ENCODE data around the gene GPR157.
"Not testable (repeated sequence)": the region's sequence is repeated elsewhere in the genome, so short reads cannot be mapped to it uniquely, and the experiment has no call there.

The GPR157 gene

DNA sequence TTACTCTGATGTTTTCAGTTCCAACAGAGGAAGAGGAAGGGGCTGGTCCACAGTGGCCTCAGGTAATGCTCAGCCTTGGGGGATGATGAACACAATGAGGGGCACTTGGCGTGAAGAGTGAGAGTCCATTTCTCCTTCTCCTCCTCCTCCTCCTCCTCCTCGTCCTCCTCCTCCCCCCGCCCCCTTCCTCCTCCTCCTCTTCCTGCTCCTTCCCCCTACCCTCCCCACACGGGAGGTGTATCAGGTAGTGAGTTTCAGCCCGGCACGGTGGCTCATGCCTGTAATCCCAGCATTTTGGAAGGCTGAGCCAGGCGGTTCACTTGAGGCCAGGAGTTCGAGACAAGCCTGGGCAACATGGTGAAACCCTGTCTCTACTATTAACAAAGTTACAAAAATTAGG lies 17.3 kb upstream of the GPR157 start:
- DNase-seq (ENCODE audit: low read depth), result no peak
- TF ChIP-seq, protein P1, sequence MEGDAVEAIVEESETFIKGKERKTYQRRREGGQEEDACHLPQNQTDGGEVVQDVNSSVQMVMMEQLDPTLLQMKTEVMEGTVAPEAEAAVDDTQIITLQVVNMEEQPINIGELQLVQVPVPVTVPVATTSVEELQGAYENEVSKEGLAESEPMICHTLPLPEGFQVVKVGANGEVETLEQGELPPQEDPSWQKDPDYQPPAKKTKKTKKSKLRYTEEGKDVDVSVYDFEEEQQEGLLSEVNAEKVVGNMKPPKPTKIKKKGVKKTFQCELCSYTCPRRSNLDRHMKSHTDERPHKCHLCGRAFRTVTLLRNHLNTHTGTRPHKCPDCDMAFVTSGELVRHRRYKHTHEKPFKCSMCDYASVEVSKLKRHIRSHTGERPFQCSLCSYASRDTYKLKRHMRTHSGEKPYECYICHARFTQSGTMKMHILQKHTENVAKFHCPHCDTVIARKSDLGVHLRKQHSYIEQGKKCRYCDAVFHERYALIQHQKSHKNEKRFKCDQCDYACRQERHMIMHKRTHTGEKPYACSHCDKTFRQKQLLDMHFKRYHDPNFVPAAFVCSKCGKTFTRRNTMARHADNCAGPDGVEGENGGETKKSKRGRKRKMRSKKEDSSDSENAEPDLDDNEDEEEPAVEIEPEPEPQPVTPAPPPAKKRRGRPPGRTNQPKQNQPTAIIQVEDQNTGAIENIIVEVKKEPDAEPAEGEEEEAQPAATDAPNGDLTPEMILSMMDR (IDR thresholded peaks at IDR 0.05; ENCODE audit: insufficient read depth, low read depth, low read length, missing control alignments), result no peak

DNA sequence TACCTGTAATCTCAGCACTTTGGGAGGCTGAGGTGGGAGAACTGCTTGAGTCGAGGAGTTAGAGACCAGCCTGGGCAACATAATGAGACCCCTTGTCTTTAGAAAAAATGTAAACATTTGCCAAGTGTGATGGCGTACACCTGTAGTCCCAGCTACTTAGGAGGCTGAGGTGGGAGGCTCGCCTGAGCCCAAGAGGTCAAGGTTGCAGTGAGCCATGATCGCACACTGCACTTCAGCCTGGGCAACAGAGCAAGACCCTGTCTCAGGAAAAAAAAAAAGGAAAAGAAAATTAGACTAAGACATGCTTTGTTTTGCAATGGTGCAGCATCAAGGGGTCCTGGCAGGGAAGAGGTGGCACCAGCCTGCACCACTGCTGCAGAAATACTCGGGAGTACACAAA lies 16.8 kb upstream of the GPR157 start:
- TF ChIP-seq, protein P1 (IDR thresholded peaks at IDR 0.05; ENCODE audit: insufficient read depth, low read depth, low read length, missing control alignments), result no peak
- H3K4me3 ChIP-seq (ENCODE audit: low read length), result no peak overlapping the region
- DNase-seq (ENCODE audit: low read depth), result no peak

More for the DNA sequence above, 17.3 kb upstream of the GPR157 start:
- no peak overlapping the region for H3K4me3 ChIP-seq (ENCODE audit: low read length)

DNA sequence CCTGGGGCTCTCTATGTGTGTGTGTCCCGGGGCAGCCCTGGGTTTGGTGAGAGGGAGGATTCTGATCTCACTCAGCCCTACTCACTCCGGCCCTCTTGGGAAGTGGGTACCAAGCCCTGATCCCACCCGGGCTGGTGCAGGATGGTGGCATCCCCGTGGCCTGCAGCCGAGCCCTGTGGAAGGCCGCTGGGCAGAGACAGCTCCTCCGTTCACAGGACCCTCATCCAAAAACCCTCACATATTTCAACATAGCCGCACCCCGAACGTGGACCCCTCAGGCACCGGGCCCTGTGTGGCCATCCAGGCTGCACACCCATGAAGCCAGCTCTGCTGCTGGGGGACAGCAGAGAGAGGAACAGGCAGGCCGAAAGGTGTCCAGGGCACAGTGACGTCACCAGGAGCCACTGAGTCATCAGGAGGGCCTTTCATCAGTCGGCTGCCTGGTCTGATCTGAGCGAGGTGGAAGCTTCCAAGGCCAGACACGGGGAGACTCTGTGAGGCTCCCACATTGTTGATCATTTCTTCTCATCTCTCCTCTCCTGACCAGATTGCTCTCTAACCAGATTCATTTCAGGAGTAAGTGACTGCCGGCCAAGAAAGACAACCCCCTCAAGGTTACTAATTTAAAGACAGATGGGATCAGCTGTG lies 16.2 kb upstream of the GPR157 start:
- TF ChIP-seq, protein P1 (IDR thresholded peaks at IDR 0.05; ENCODE audit: insufficient read depth, low read depth, low read length, missing control alignments), result no peak
- DNase-seq (ENCODE audit: low read depth), result peak; percentile 71
- no peak overlapping the region for H3K4me3 ChIP-seq (ENCODE audit: low read length)

DNA sequence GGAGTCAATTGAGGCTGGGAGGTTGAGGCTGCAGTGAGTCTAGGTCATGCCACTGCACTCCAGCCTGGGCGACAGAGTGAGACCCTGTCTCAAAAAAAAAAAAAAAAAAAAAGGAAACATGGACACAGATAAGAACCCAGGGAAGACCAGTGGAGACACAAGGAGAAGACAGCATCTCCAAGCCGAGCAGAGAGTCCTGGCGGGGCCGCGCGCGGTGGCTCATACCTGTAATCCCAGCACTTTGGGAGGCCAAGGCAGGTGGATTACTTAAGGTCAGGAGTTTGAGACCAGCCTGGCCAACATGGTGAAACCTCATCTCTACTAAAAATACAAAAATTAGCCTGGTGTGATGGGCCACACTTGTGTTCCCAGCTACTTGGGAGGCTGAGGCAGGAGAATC lies 15.6 kb upstream of the GPR157 start:
- DNase-seq (ENCODE audit: low read depth); H3K4me3 ChIP-seq (ENCODE audit: low read length): not testable (repeated sequence)

DNA sequence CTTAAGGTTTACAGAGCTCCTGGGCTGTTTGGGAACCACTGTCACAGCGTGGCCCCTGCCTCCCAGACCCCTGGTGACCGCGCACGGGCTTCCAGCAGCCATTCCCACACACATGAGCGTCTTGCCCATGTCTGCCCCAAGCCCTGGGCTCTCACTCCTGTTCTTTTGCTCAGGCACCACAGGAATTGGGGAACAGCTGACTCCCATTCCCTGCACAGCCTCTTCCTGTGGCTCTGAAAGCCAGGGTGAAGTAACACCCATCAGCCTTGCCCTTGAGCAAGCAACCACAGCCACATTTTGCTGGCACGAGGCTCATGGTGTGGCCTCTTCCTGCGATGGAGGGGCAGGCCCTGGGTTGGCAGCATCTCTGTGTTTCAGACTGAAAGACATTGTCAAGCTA lies 14.3 kb upstream of the GPR157 start:
- DNase-seq (ENCODE audit: low read depth), result peak; percentile 43
- no peak overlapping the region for H3K4me3 ChIP-seq (ENCODE audit: low read length)
- TF ChIP-seq, protein P1 (IDR thresholded peaks at IDR 0.05; ENCODE audit: insufficient read depth, low read depth, low read length, missing control alignments), result no peak

DNA sequence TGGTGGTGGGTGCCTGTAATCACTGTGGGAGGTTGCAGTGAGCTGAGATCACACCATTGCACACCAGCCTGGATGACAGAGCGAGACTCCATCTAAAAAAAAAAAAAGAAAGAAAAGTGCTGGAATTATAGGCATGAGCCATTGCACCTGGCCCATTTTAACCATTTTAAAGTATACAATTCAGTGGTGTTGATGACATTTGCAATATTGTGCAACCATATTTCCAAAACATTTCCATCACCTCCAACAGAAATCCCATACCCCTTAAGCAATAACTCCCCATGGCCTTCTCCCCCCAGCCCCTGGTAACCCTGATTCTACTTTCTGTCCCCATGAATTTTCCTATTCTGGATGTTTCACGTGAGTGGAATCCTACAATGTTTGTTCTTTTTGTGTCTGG lies 11.0 kb upstream of the GPR157 start:
- TF ChIP-seq, protein P1 (IDR thresholded peaks at IDR 0.05; ENCODE audit: insufficient read depth, low read depth, low read length, missing control alignments), result no peak
- no peak for DNase-seq (ENCODE audit: low read depth)
- H3K4me3 ChIP-seq (ENCODE audit: low read length), result no peak overlapping the region

DNA sequence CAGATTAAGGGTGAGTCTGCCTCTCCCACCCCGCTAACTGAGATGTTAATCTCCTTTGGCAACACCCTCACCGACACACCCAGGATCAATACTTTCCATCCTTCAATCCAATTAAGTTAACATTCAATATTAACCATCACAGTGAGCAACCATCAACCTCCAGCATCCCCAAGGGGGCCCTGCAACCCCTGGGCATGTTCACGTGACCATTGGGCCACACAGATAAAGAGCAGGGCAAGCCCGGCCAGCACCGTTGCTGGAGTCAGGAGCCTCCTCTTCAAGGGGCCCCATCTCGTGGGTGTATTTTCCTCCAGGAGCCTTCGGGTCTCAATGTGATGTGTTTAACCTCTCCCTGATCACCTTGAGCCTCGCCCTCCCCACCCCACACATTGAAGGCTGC lies 8.0 kb upstream of the GPR157 start:
- DNase-seq (ENCODE audit: low read depth), result no peak
- H3K4me3 ChIP-seq (ENCODE audit: low read length), result no peak overlapping the region
- TF ChIP-seq, protein P1 (IDR thresholded peaks at IDR 0.05; ENCODE audit: insufficient read depth, low read depth, low read length, missing control alignments), result no peak
